Head of caudate nucleus (tissue), 42 donors: ENCODE data around the gene GPR149.
"Not testable (repeated sequence)": the region's sequence is repeated elsewhere in the genome, so short reads cannot be mapped to it uniquely, and the experiment has no call there.

ENCODE experiments used
- DNase-seq, 42 donors: peaks; one replicate each; pipeline versions ENCODE4 v3.0.0 to v3.0.0-alpha.2; 2020 to 2021; ENCODE audit warnings: mixed read lengths in 7 of 42
- intact Hi-C: fragments of 100-400 bp; cut with DNase I; formaldehyde crosslinking; loops from one replicate; pipeline ENCODE4 v1.15.0; 2022

The GPR149 gene

GRCh38 chr3:154430014-154430413, at the start of gene GPR149:
Gene GPR149 (minus strand): TSS chr3:154430190. CDS start chr3:154429615, 575 bp downstream.
- intact Hi-C loops, result no loop called here
- peak; percentile 25 to 92 (median 69) for DNase-seq

- DNase-seq, result no peak
- intact Hi-C loops, result no loop called here
These were observed 43.8 kb upstream of the GPR149 start for GRCh38 chr3:154473769-154474168.

GRCh38 chr3:154469585-154469984, 39.6 kb upstream of the GPR149 start:
- intact Hi-C loops, result no loop called here
- no peak for DNase-seq

GRCh38 chr3:154464440-154465190, 34.6 kb upstream of the GPR149 start:
- DNase-seq, result no peak
- intact Hi-C loops, result no loop called here

GRCh38 chr3:154458560-154458959, 28.6 kb upstream of the GPR149 start:
- DNase-seq, result no peak

GRCh38 chr3:154439081-154439480, 9.1 kb upstream of the GPR149 start:
- intact Hi-C loops, DNase-seq: not testable (repeated sequence)

More at GRCh38 chr3:154458560-154458959, 28.6 kb upstream of the GPR149 start:
- intact Hi-C loops, result no loop called here

GRCh38 chr3:154431043-154431442, 1.1 kb upstream of the GPR149 start:
- intact Hi-C loops, result no loop called here
- no peak for DNase-seq

- intact Hi-C loops, result no loop called here
- peak in 36 of 42 donors; percentile 2 to 58 (median 38) for DNase-seq
These were observed 1.4 kb downstream of the GPR149 start for GRCh38 chr3:154428286-154429206.

GRCh38 chr3:154427685-154428285, 2.2 kb downstream of the GPR149 start:
- peak in 41 of 42 donors; percentile 5 to 74 (median 48) for DNase-seq
- intact Hi-C loops, result no loop called here

- intact Hi-C loops, result no loop called here
- DNase-seq, result no peak
These were observed 7.3 kb downstream of the GPR149 start for GRCh38 chr3:154422694-154423093.

- no peak for DNase-seq
These were observed 8.9 kb downstream of the GPR149 start for GRCh38 chr3:154421083-154421482.

GRCh38 chr3:154398084-154398967, 31.7 kb downstream of the GPR149 start:
- no peak for DNase-seq
- intact Hi-C loops, result no loop called here

More at GRCh38 chr3:154421083-154421482, 8.9 kb downstream of the GPR149 start:
- intact Hi-C loops, result no loop called here

GRCh38 chr3:154389861-154390260, 40.1 kb downstream of the GPR149 start:
- DNase-seq, result no peak
- intact Hi-C loops, result no loop called here

- peak in 2 of 42 donors; percentile 4 to 16 for DNase-seq
These were observed 45.5 kb downstream of the GPR149 start for GRCh38 chr3:154384479-154384878.

GRCh38 chr3:154378311-154378710, 51.7 kb downstream of the GPR149 start:
- DNase-seq, result no peak
- intact Hi-C loops, result no loop called here

More at GRCh38 chr3:154384479-154384878, 45.5 kb downstream of the GPR149 start:
- intact Hi-C loops, result no loop called here

- no peak for DNase-seq
- intact Hi-C loops, result no loop called here
These were observed 62.8 kb downstream of the GPR149 start for GRCh38 chr3:154367221-154367620.

GRCh38 chr3:154364849-154365248, 65.1 kb downstream of the GPR149 start:
- DNase-seq, result no peak
- intact Hi-C loops, result no loop called here

GRCh38 chr3:154361099-154361498, 68.9 kb downstream of the GPR149 start:
- DNase-seq, result no peak
- intact Hi-C loops, result no loop called here

GRCh38 chr3:154356009-154356408, 74.0 kb downstream of the GPR149 start:
- intact Hi-C loops, result no loop called here
- DNase-seq, result no peak
